ENCODE results near the gene AKAP13. TPM values are rescaled to one million over a fixed set of nuclear protein-coding genes. Genes with fewer than 3 reads are reported as not detected.

AKAP13 gene
- total RNA-seq, 1 experiment from 2014 or later: 54.5 TPM

GRCh38 chr15:85709250-85709649 lies 328.8 kb downstream of the AKAP13 start:
- intact Hi-C loops (cut with micrococcal nuclease; ENCODE audit: unreplicated experiment): no loop called here

GRCh38 chr15:85710340-85710842 lies 330.0 kb downstream of the AKAP13 start:
- TF ChIP-seq CTCF (conservative IDR thresholded peaks at IDR 0.05; ENCODE audit: low read depth, low read length): no peak
- no peak for TF ChIP-seq EZH2 (IDR thresholded peaks at IDR 0.05; ENCODE audit: borderline replicate concordance, low read depth, low read length, poor library complexity, severe bottlenecking)
- H3K9me3 ChIP-seq (ENCODE audit: low read depth, low read length, poor library complexity, severe bottlenecking): no peaks in the 10 kb centered on the region
- H3K4me1 ChIP-seq (ENCODE audit: insufficient read depth, low read length, poor library complexity, severe bottlenecking): no peaks in the 10 kb centered on the region
- H3K27ac ChIP-seq (ENCODE audit: low read depth, low read length, poor library complexity, severe bottlenecking): no peak overlapping the region
- H3K27me3 ChIP-seq (replicated peaks; ENCODE audit: insufficient read depth, low read depth, low read length, poor library complexity): no peaks in the 10 kb centered on the region
- no peak for DNase-seq (ENCODE audit: low spot score)
- CTCF ChIA-PET: no interaction called here
- no peak overlapping the region for H3K4me3 ChIP-seq (ENCODE audit: low read depth, low read length, poor library complexity, severe bottlenecking)
- intact Hi-C loops (cut with micrococcal nuclease; ENCODE audit: unreplicated experiment): no loop called here
- BruUV-seq (replicated peaks): no TSS peak
- POLR2A ChIA-PET (ENCODE audit: low non-redundant PET): no interaction called here
- no peaks in the 10 kb centered on the region for H3K36me3 ChIP-seq (ENCODE audit: insufficient read depth, low read length, poor library complexity, severe bottlenecking)

More at GRCh38 chr15:85709250-85709649, 328.8 kb downstream of the AKAP13 start:
- no peaks in the 10 kb centered on the region for H3K36me3 ChIP-seq (ENCODE audit: insufficient read depth, low read length, poor library complexity, severe bottlenecking)
- no peaks in the 10 kb centered on the region for H3K9me3 ChIP-seq (ENCODE audit: low read depth, low read length, poor library complexity, severe bottlenecking)
- no TSS peak for BruUV-seq (replicated peaks)
- CTCF ChIA-PET: no interaction called here
- H3K4me3 ChIP-seq (ENCODE audit: low read depth, low read length, poor library complexity, severe bottlenecking): no peak overlapping the region
- no peaks in the 10 kb centered on the region for H3K4me1 ChIP-seq (ENCODE audit: insufficient read depth, low read length, poor library complexity, severe bottlenecking)
- H3K27me3 ChIP-seq (replicated peaks; ENCODE audit: insufficient read depth, low read depth, low read length, poor library complexity): no peaks in the 10 kb centered on the region
- no peak for TF ChIP-seq CTCF (conservative IDR thresholded peaks at IDR 0.05; ENCODE audit: low read depth, low read length)
- no peak for TF ChIP-seq EZH2 (IDR thresholded peaks at IDR 0.05; ENCODE audit: borderline replicate concordance, low read depth, low read length, poor library complexity, severe bottlenecking)
- no peak overlapping the region for H3K27ac ChIP-seq (ENCODE audit: low read depth, low read length, poor library complexity, severe bottlenecking)
- POLR2A ChIA-PET (ENCODE audit: low non-redundant PET): no interaction called here
- no peak for DNase-seq (ENCODE audit: low spot score)

- POLR2A ChIA-PET (ENCODE audit: low non-redundant PET): no interaction called here
- Histone ChIP-seq H3K4me3 (ENCODE audit: low read depth, low read length, poor library complexity, severe bottlenecking) (no peak overlapping the region), H3K27me3 (replicated peaks; ENCODE audit: insufficient read depth, low read depth, low read length, poor library complexity) (no peaks in the 10 kb centered on the region), H3K4me1 (ENCODE audit: insufficient read depth, low read length, poor library complexity, severe bottlenecking) (no peaks in the 10 kb centered on the region), H3K27ac (ENCODE audit: low read depth, low read length, poor library complexity, severe bottlenecking) (no peak overlapping the region), H3K36me3 (ENCODE audit: insufficient read depth, low read length, poor library complexity, severe bottlenecking) (no peaks in the 10 kb centered on the region), H3K9me3 (ENCODE audit: low read depth, low read length, poor library complexity, severe bottlenecking) (no peaks in the 10 kb centered on the region)
- BruUV-seq (replicated peaks): no TSS peak
- intact Hi-C loops (cut with micrococcal nuclease; ENCODE audit: unreplicated experiment): no loop called here
- TF ChIP-seq CTCF (conservative IDR thresholded peaks at IDR 0.05; ENCODE audit: low read depth, low read length) (no peak), EZH2 (IDR thresholded peaks at IDR 0.05; ENCODE audit: borderline replicate concordance, low read depth, low read length, poor library complexity, severe bottlenecking) (no peak)
- CTCF ChIA-PET: no interaction called here
- DNase-seq (ENCODE audit: low spot score): no peak
These were observed 331.3 kb downstream of the AKAP13 start for GRCh38 chr15:85711580-85712192.

Measured in A673 (cell line).